Measurements from ENCODE around the gene SOWAHA.

The SOWAHA gene

GRCh38 chr5:132788990-132789886, 23.9 kb upstream of the SOWAHA start:
- TF ChIP-seq CTCF (IDR thresholded peaks at IDR 0.05) = no peak

- TF ChIP-seq CTCF (IDR thresholded peaks at IDR 0.05) = no peak
Measured at GRCh38 chr5:132790201-132790865, 22.8 kb upstream of the SOWAHA start.

- no peak for TF ChIP-seq CTCF (IDR thresholded peaks at IDR 0.05)
Measured at GRCh38 chr5:132791026-132791425, 22.1 kb upstream of the SOWAHA start.

- no peak for TF ChIP-seq CTCF (IDR thresholded peaks at IDR 0.05)
Measured at GRCh38 chr5:132797651-132798050, 15.5 kb upstream of the SOWAHA start.

- no peak for TF ChIP-seq CTCF (IDR thresholded peaks at IDR 0.05)
Measured at GRCh38 chr5:132799392-132799791, 13.7 kb upstream of the SOWAHA start.

- TF ChIP-seq CTCF (IDR thresholded peaks at IDR 0.05) = no peak
Measured at GRCh38 chr5:132800545-132800944, 12.6 kb upstream of the SOWAHA start.

GRCh38 chr5:132802044-132802684, 10.9 kb upstream of the SOWAHA start:
- no peak for TF ChIP-seq CTCF (IDR thresholded peaks at IDR 0.05)
